ENCODE measurements around the gene ACTR3C.

DNA sequence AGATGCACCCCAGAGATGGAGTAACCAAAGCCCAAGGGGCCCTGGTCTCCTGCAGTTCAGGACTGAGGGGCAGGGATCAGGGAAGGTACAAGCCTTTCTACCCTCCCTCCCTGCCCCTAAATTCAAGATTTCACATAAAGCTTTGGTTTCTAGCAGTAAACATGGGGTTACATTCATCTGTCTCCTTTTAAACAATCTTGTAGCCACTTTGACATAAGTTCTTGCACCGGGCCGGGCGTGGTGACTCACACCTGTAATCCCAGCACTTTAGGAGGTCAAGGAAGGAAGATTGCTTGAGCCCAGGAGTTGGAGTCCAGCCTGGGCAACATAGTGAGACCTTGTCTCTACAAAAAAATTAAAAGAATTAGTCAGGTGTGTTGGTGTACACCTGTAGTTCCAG, 4.0 kb upstream of the ACTR3C start:
- TF ChIP-seq, protein P1, sequence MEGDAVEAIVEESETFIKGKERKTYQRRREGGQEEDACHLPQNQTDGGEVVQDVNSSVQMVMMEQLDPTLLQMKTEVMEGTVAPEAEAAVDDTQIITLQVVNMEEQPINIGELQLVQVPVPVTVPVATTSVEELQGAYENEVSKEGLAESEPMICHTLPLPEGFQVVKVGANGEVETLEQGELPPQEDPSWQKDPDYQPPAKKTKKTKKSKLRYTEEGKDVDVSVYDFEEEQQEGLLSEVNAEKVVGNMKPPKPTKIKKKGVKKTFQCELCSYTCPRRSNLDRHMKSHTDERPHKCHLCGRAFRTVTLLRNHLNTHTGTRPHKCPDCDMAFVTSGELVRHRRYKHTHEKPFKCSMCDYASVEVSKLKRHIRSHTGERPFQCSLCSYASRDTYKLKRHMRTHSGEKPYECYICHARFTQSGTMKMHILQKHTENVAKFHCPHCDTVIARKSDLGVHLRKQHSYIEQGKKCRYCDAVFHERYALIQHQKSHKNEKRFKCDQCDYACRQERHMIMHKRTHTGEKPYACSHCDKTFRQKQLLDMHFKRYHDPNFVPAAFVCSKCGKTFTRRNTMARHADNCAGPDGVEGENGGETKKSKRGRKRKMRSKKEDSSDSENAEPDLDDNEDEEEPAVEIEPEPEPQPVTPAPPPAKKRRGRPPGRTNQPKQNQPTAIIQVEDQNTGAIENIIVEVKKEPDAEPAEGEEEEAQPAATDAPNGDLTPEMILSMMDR (IDR thresholded peaks at IDR 0.05): no peak
- no peak for TF ChIP-seq POLR2A (IDR thresholded peaks at IDR 0.05)
- no peak for TF ChIP-seq POLR2AphosphoS5 (IDR thresholded peaks at IDR 0.05)

Measured in prostate gland (tissue), 2 donors.